Activated T-helper 2 cell treated with anti-CD3 and anti-CD28 coated beads, Interferon-gamma antibody, Interleukin-2, Interleukin-4, amounts not matched to agents 10 μg/mL and 5 μg/mL and 100 μg/mL, durations not matched to agents 14 hours and 24 hours and 36 hours (primary cell): ENCODE results near the gene GRK2. TPM values are rescaled to one million over a fixed set of nuclear protein-coding genes. Genes with fewer than 3 reads are reported as not detected.
"Not testable (repeated sequence)": the region's sequence is repeated elsewhere in the genome, so short reads cannot be mapped to it uniquely, and the experiment has no call there.

ENCODE experiments used
- DNase-seq: peaks from one replicate; pipeline ENCODE4 v3.0.0; 2021; ENCODE audit warnings: low spot score
- H3K27ac Mint-ChIP-seq: one replicate; pipeline ENCODE4 v1.8.0; 2021; ENCODE audit warnings: mixed read lengths
- H3K27me3 Mint-ChIP-seq: one replicate; pipeline ENCODE4 v1.8.0; 2021; ENCODE audit warnings: low read depth, mixed read lengths
- H3K36me3 Mint-ChIP-seq: one replicate; pipeline ENCODE4 v1.8.0; 2021; ENCODE audit warnings: low read depth, mixed read lengths
- H3K4me1 Mint-ChIP-seq: one replicate; pipeline ENCODE4 v1.8.0; 2021; ENCODE audit warnings: low read depth, mixed read lengths
- H3K4me3 Mint-ChIP-seq: one replicate; pipeline ENCODE4 v1.8.0; 2021; ENCODE audit warnings: low read depth, mild to moderate bottlenecking, moderate library complexity, mixed read lengths
- H3K9me3 Mint-ChIP-seq: one replicate; pipeline ENCODE4 v1.8.0; 2021; ENCODE audit warnings: mixed read lengths
- intact Hi-C: fragments of 100-400 bp; cut with micrococcal nuclease; formaldehyde crosslinking; loops from one replicate; pipeline ENCODE4 v1.15.1; 2023
- total RNA-seq: library from RNA; stranded (reverse); gene quantifications from 2 replicates; pipeline ENCODE4 v1.2.3, GENCODE V29; 2022

Gene GRK2
- total RNA-seq, 1 donor from 2014 or later, result 282 TPM

DNA sequence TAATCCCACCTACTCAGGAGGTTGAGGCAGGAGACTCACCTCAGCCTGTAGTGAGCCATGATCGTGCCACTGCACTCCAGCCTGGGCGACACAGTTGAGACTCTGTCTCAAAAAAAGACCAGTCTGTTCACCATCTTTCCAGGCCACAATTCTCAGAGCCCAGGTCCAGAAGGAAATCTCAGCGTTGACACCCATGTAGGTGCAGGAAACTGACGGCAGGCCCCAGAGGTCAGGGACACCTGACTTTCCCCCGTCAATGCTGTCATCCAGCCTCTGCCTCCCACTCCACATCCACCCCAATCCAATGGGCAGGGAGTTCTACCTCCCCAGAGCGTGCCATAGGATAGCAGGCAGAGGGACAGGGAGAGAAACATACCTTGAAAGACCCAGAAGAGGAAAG, 5.9 kb upstream of the GRK2 start:
- H3K4me3 Mint-ChIP-seq, result no peak overlapping the region
- DNase-seq, result no peak
- H3K36me3 Mint-ChIP-seq, result peaks cover 25% of the 10 kb centered on the region
- no peaks in the 10 kb centered on the region for H3K9me3 Mint-ChIP-seq
- no peaks in the 10 kb centered on the region for H3K27me3 Mint-ChIP-seq
- intact Hi-C loops, result loop anchor here (5.0 kb wide), 1 partner anchor 132 kb away; the partner anchor contains the start of gene RAD9A
- H3K27ac Mint-ChIP-seq, result no peak overlapping the region
- H3K4me1 Mint-ChIP-seq, result peaks cover 41% of the 10 kb centered on the region

DNA sequence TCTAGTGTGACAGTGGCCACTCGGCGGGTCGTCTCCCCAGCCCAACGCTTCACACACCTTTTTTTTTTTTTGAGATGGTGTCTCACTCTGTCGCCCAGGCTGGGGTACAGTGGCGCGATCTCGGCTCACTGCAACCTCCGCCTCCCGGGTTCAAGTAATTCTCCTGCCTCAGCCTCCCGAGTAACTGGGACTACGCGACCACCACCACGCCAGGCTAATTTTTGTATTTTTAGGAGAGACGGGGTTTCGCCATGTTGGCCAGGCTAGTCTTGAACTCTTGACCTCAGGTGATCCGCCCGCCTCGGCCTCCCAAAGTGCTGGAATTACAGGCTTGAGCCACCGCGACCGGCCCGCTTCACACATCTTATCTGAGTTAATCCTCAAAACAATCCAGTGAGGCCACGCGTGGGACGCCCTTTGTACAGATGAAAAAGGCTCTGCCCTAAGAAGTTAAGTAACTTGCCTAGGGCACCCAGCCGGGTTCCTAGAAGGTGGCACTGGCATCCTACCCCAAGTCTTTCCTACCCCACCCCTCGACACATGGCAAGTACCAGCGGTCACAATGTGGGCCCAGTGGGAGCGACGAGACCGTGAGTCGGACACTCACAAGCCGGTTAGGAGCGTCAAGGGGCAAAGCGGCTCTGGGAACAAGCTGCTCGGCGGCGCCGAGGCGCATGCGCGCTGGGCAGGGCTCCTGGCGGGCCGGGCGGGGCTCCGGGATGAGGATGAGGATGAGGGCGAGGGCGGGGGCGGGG, 5.2 kb upstream of the GRK2 start:
- Mint-ChIP-seq H3K4me3 (peak overlapping the region; percentile 71), H3K36me3 (peaks cover 18% of the 10 kb centered on the region), H3K4me1 (peaks cover 47% of the 10 kb centered on the region)
- intact Hi-C loops, result loop anchor here (5.0 kb wide), 1 partner anchor 131 kb away; the partner anchor contains the start of gene RAD9A
- not testable (repeated sequence) for H3K9me3 Mint-ChIP-seq, H3K27me3 Mint-ChIP-seq, H3K27ac Mint-ChIP-seq, DNase-seq

DNA sequence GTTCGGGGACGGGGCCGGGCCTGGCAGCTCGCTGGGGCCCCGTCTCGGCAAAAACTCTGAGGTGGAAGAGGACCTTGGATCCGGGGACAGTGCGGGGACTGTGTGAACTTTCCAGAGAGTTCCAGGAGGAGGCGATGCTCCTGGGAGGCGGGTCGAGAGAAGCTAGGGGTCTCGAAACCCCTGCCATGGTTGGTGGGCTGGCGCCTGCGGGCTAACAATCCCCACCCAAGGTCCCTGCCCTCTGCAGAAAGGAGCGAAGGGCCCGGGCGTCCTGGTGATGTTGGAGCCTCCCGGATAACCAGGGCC, 4.7 kb upstream of the GRK2 start:
- Mint-ChIP-seq H3K9me3 (no peaks in the 10 kb centered on the region), H3K4me1 (peaks cover 48% of the 10 kb centered on the region), H3K27me3 (no peaks in the 10 kb centered on the region), H3K4me3 (no peak overlapping the region), H3K27ac (no peak overlapping the region), H3K36me3 (peaks cover 13% of the 10 kb centered on the region)
- no peak for DNase-seq
- intact Hi-C loops, result loop anchor here (5.0 kb wide), 1 partner anchor 131 kb away; the partner anchor contains the start of gene RAD9A

DNA sequence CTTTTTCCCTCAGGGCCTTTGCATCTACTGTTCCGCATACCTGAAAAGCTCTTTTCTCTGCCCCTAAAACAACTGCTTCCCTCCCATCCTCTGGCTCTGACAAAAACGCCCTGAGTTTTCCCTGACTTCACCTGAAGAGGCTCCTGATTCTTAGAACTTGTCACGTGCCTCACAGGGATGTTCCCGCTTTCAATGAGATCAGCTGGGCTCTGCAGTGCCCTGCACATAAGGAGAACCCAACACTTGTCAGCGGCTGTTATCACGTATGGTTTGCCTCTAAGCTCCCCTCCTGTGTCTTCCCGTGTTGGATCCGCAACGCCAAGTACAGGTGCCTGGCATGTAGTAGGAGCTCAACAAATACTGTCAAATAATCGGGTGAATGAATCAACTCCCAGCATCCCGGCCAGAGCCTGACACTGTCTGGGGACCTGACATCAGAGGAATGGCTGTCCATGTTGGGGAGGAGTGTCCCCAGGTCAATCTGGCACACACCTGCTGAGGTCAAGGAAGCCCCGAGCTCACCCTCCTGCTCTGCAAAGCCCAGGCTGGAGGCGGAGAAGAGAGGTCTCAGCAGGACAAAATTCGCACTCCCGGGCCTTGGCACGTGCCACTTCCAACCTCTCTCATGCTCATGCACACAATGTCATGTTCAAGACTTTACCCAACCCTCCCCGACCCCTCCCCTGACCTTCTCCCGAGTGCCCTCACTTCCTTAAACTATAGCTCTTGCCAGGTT, 4.2 kb upstream of the GRK2 start:
- Mint-ChIP-seq H3K36me3 (peaks cover 10% of the 10 kb centered on the region), H3K27ac (peak overlapping the region; percentile 86), H3K4me3 (peak overlapping the region; percentile 63), H3K4me1 (peaks cover 48% of the 10 kb centered on the region), H3K27me3 (no peaks in the 10 kb centered on the region), H3K9me3 (no peaks in the 10 kb centered on the region)
- no peak for DNase-seq
- intact Hi-C loops, result loop anchor here (2.0 to 5.0 kb wide), 2 partner anchors 21 to 130 kb away; partner anchors contain the start of gene RAD9A

DNA sequence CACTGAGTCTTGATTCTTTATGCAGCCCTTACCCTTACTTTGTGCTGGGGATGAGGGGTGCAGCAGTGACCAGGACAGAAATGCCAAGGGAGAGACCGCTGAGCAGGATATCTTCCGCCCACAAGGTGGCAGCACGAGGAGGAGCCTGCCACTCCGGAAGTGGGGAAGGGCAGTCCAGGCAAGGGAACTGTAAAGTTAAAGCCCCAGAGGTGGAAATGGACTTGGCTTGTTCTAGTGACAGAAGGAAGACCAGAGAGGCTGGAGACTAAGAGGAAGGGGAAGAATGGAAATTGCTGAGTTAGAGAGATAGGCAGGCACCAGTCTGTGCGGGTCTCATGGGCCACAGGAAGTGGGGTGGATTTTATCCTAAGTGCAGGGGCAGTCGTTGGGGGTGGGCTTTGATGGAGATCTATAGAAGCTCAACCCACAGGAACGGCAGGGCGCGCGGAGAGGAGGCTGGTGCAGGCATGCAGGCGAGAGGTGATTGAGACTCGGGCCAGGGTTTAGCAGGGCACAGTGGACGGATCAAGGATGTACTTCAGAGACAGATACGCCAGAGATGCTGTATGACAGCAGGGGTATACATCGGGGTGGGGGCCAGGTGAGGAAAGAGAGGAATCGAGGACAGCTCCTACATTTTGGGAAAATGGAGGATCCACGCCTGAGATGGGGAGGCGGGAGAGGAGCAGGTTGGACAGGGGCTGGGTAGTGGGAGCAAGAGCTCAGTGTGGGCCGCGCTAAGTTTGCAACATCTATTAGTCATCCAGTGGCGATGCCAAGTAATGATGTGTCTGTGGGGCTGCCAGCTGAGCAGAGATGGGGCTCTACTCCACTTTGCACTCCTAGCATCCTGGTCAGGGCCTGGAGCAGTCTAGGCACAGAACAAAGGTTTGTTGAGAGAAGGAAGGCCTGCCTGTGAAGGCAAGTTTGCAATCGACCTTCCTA, 3.3 kb upstream of the GRK2 start:
- H3K27ac Mint-ChIP-seq, result peak overlapping the region; percentile 86
- peaks cover 50% of the 10 kb centered on the region for H3K4me1 Mint-ChIP-seq
- peaks cover 16% of the 10 kb centered on the region for H3K36me3 Mint-ChIP-seq
- H3K27me3 Mint-ChIP-seq, result no peaks in the 10 kb centered on the region
- H3K4me3 Mint-ChIP-seq, result peak overlapping the region; percentile 63
- intact Hi-C loops, result loop anchor here (2.0 to 5.0 kb wide), 2 partner anchors 22 to 129 kb away; partner anchors contain the start of gene RAD9A
- no peaks in the 10 kb centered on the region for H3K9me3 Mint-ChIP-seq
- DNase-seq, result peak; percentile 68

DNA sequence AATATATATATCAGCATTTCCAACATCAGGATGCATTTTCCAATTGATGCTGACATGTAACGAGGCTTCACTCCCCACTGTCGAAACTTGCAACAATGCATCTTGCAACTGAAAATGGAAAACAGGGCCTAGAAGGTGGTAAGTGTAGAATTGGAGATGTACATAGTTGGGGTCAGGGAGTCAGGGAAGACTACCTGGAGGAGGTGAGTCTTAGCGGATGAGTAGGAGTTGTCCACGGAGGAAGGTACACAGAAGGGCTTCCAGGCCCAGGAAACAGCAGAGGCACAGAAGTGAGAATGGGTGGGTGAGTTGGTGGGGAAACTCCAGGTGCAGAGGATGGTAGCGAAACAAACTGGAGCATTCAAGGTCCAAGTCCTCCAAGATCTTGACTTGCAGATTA, 2.0 kb upstream of the GRK2 start:
- Mint-ChIP-seq H3K27me3 (no peaks in the 10 kb centered on the region), H3K27ac (peak overlapping the region; percentile 85), H3K9me3 (no peaks in the 10 kb centered on the region), H3K4me3 (peak overlapping the region; percentile 77), H3K36me3 (peaks cover 23% of the 10 kb centered on the region), H3K4me1 (peaks cover 56% of the 10 kb centered on the region)
- no peak for DNase-seq
- intact Hi-C loops, result loop anchor here (2.0 to 5.0 kb wide), 2 partner anchors 128 to 223 kb away; partner anchors contain the start of gene RAD9A

DNA sequence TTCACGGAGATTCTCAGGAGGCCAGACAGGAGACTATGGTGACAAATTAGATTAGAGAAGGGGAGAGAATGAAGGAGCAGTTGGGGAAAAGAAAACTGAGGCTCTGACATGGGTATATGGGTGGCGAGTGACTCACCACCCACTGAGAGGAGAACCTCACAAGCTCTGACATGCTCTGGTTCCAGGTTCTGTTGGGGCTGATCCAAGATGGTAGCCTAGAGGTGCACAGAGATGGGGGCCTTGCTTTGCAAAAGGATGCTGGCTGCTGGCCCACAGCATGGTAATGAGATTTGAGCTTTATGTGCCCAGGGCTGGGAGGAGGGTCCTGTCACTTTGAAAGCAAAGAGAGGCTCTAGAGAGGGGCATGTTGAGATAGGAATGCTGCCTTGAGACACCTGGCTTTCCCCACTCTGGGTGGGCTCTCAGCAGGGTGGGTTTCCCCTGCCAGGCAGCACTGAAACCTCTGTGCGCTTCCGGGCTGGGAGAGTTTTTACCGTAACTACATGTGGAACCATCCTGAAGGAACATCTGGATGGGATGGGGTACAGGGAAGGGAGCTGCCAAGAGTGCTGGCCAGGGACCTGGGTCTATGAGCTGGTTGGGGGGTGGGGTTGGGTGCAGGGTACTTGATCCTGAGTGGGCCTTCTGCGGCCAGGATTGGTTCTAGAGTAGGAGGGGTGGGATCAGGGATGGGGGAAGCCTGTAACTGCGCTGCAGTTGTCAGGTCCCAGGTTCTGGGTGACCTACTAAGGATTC, 1.2 kb upstream of the GRK2 start:
- H3K36me3 Mint-ChIP-seq, result peaks cover 31% of the 10 kb centered on the region
- no peaks in the 10 kb centered on the region for H3K9me3 Mint-ChIP-seq
- no peak for DNase-seq
- intact Hi-C loops, result loop anchor here (2.0 to 5.0 kb wide), 3 partner anchors 117 to 222 kb away; partner anchors contain the start of gene RAD9A
- H3K4me3 Mint-ChIP-seq, result peak overlapping the region; percentile 77
- peaks cover 57% of the 10 kb centered on the region for H3K4me1 Mint-ChIP-seq
- no peaks in the 10 kb centered on the region for H3K27me3 Mint-ChIP-seq
- H3K27ac Mint-ChIP-seq, result peak overlapping the region; percentile 85

DNA sequence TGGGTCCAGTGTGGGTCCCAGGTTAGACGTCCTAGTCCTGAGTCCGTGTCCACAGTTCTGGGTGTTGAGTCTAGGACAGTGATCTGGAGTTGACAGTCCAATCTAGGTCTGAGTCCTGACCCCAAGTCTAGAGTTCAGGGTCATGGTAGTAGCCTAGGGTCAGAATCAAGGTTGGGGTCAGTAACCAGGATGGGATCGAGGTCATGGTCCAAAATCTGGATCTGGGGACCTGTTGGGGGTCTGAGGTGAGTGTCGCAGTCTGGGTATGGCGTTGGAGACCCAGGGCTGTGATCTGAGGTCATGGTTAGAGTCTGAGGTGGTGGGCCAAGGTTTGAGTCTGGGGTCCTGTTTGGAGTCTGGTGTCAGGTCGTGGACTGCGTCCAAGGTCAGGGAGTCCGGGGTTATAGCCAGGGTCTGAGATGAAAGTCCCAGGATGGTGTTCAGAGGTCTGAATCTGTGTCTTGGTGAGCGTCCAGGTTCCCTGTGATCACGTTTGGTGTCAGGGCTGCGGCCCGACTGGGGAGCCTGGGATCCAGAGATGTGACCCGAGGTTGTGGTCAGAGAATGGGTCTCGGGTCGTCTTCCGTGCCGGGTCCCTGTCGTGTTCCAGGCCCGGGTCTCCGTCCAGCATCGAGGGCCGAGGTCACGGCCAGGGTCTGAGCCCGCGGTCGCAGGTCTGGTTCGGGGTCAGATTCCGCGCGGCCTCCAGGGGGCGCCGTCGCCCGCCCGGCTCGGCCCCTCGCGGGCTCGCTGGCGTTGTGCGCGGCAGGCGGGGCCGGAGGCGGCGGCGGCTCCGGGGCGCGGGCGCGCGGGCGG, 432 bp upstream of the GRK2 start:
- H3K4me1 Mint-ChIP-seq, result peaks cover 65% of the 10 kb centered on the region
- intact Hi-C loops, result loop anchor here (2.0 to 5.0 kb wide), 2 partner anchors 116 to 221 kb away; no protein-coding TSS in a partner anchor

DNA sequence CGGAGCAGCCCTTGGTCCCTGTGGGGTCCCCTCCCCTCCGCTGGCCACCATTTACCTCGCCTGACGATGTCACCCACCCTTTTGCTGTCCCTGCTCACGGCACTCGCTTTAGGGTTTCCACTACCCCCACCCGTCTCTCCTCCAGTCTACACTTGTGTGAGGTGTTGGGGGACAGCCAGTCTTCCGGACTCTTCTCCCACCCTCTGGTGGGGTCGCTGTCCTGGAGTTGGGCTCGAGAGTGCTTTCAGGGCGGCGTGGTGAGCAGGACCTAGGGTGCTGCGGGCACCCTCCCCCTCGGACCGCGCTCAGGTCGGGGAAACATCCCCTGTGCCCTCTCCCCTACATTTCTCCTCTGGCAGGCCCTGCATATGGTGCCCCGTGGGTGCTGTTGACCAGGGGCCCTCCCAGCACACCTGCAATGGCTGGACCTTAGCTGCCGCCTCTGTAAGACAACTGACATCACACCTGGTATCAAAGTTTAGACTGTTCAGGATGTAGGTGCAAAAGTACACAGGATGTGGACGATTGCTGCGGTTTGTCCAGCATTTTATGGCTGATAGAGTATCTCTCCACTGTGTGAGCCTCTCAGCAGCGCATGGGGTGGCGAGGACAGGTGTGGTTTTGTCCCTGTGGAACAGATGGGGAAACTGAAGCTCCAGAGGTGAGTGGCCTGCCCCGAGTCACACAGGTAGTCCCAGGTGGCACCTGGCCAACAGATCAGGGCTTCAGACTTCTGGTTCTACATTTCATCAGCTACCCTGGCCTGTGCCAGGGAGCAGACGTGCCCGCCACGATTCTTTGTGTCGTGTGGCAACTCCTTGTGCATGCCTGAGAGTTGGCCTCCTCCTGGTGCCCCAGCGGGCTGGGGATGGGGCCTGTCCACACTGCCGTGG, 1.2 kb downstream of the GRK2 start:
- peaks cover 72% of the 10 kb centered on the region for H3K4me1 Mint-ChIP-seq

More for the DNA sequence above, 432 bp upstream of the GRK2 start:
- Mint-ChIP-seq H3K27ac (peak overlapping the region; percentile 85), H3K4me3 (peak overlapping the region; percentile 78), H3K9me3 (no peaks in the 10 kb centered on the region), H3K36me3 (peaks cover 39% of the 10 kb centered on the region), H3K27me3 (no peaks in the 10 kb centered on the region)
- peak; percentile 77 for DNase-seq

More for the DNA sequence above, 1.2 kb downstream of the GRK2 start:
- intact Hi-C loops, result loop anchor here (1.0 to 5.0 kb wide), 4 partner anchors 10 to 115 kb away; no protein-coding TSS in a partner anchor
- H3K36me3 Mint-ChIP-seq, result peaks cover 54% of the 10 kb centered on the region
- no peaks in the 10 kb centered on the region for H3K27me3 Mint-ChIP-seq
- peak; percentile 32 for DNase-seq
- peak overlapping the region; percentile 98 for H3K27ac Mint-ChIP-seq
- no peaks in the 10 kb centered on the region for H3K9me3 Mint-ChIP-seq
- H3K4me3 Mint-ChIP-seq, result peak overlapping the region; percentile 94
